MM.1S (cell line): ENCODE results near the gene MAD2L1BP.

Experiments
- DNase-seq: peaks from one replicate; pipeline ENCODE4 v3.0.0-alpha.2; 2015
- H2AFZ ChIP-seq: fragments of 300-600 bp; sonication (generic); 2 replicates; pipeline ENCODE4 v1.6.0; 2016; ENCODE audit warnings: antibody characterized with exemption, low read length
- H3F3A ChIP-seq: fragments of 300-600 bp; sonication (generic); 2 replicates; pipeline ENCODE4 v1.6.1; 2016; ENCODE audit warnings: mild to moderate bottlenecking, antibody characterized with exemption, low read length, moderate library complexity, mixed read lengths; ENCODE audit not compliant: insufficient read depth
- H3K27ac ChIP-seq: fragments of 300-600 bp; sonication (generic); 2 replicates; pipeline ENCODE4 v1.5.1; 2016; ENCODE audit warnings: mild to moderate bottlenecking, low read length
- H3K27me3 ChIP-seq: fragments of 300-600 bp; sonication (generic); replicated peaks from 2 replicates; pipeline ENCODE4 v1.6.0; 2016; ENCODE audit warnings: low read length; ENCODE audit not compliant: insufficient read depth
- H3K36me3 ChIP-seq: fragments of 300-600 bp; sonication (generic); replicated peaks from 2 replicates; pipeline ENCODE4 v1.6.1; 2016; ENCODE audit warnings: mild to moderate bottlenecking, low read length, mixed read lengths; ENCODE audit not compliant: insufficient read depth
- H3K4me1 ChIP-seq: fragments of 300-600 bp; sonication (generic); 2 replicates; pipeline ENCODE4 v1.6.1; 2016; ENCODE audit warnings: low read length, mixed read lengths
- H3K4me2 ChIP-seq: fragments of 300-600 bp; sonication (generic); 2 replicates; pipeline ENCODE4 v1.6.0; 2016; ENCODE audit warnings: low read depth, low read length
- H3K4me3 ChIP-seq: fragments of 300-600 bp; sonication (generic); 2 replicates; pipeline ENCODE4 v1.5.1; 2016; ENCODE audit warnings: low read length, mixed read lengths
- H3K79me2 ChIP-seq: fragments of 300-600 bp; sonication (generic); 2 replicates; pipeline ENCODE4 v1.6.1; 2016; ENCODE audit warnings: mixed run types, low read length, mixed read lengths
- H3K9ac ChIP-seq: fragments of 300-600 bp; sonication (generic); 2 replicates; pipeline ENCODE4 v1.6.1; 2016; ENCODE audit warnings: low read length, mixed read lengths
- H3K9me2 ChIP-seq: fragments of 300-600 bp; sonication (generic); replicated peaks from 2 replicates; pipeline ENCODE4 v1.6.1; 2016; ENCODE audit warnings: mild to moderate bottlenecking, low read length, mixed read lengths; ENCODE audit not compliant: insufficient read depth
- H3K9me3 ChIP-seq: fragments of 300-600 bp; sonication (generic); replicated peaks from 2 replicates; pipeline ENCODE4 v1.6.1; 2016; ENCODE audit warnings: mild to moderate bottlenecking, low read length, mixed read lengths; ENCODE audit not compliant: insufficient read depth
- H4K20me1 ChIP-seq: fragments of 300-600 bp; sonication (generic); 2 replicates; pipeline ENCODE4 v1.6.1; 2016; ENCODE audit warnings: mild to moderate bottlenecking, low read length, moderate library complexity, mixed read lengths; ENCODE audit not compliant: insufficient read depth
- EZH2 ChIP-seq: fragments of 300-600 bp; sonication (generic); optimal IDR thresholded peaks from 2 replicates; pipeline ENCODE3; 2017; ENCODE audit warnings: low read depth, mild to moderate bottlenecking, antibody characterized with exemption, low read length, mixed read lengths
- EZH2phosphoT487 ChIP-seq: fragments of 300-600 bp; sonication (generic); IDR thresholded peaks from 2 replicates; pipeline ENCODE4 v1.6.1; 2018; ENCODE audit warnings: antibody characterized with exemption, low read length
- TF ChIP-seq, protein P1 (sequence below): fragments of 300-600 bp; sonication (generic); IDR thresholded peaks from 2 replicates; pipeline ENCODE4 v1.5.1; 2016; ENCODE audit warnings: antibody characterized with exemption, low read length, mixed read lengths

Gene MAD2L1BP

DNA sequence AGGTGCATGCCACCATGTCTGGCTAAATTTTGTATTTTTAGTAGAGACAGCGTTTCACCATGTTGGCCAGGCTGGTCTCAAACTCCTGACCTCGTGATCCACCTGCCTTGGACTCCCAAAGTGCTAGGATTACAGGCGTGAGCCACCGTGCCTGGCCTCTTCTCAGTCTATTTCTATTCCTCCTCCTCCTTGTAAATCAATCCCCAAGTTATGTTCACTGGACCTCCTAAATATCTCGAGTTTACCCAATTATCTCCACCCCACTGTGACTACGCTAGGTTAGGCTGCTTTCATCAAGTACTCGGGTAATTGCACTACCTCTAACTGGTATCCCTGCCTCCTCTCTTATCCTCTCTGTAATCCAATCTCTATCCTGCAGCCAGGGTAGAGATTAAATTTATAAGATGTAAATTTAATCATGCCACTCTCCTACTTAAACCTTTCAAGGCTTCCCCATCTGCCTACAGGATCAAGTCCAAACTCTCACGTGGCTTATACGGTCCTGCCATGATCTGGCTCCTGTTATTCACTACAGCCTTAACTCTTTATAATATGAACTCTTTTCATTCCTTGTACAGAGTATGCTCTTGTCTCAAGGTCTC, 837 bp upstream of the MAD2L1BP start:
- Histone ChIP-seq H3K4me2 (peak overlapping the region; percentile 69; the same call in 1 of the 2 replicates), H3K9ac (no peak overlapping the region), H3K4me1 (peaks cover 18% of the 10 kb centered on the region), H3K27me3 (no peaks in the 10 kb centered on the region), H3K36me3 (no peaks in the 10 kb centered on the region), H2AFZ (peak overlapping the region; percentile 61), H3K79me2 (peaks cover 37% of the 10 kb centered on the region), H3K27ac (no peak overlapping the region), H3K9me3 (no peaks in the 10 kb centered on the region), H3K4me3 (no peak overlapping the region), H3K9me2 (no peaks in the 10 kb centered on the region), H3F3A (peaks cover 4% of the 10 kb centered on the region; the same call in 1 of the 2 replicates), H4K20me1 (no peaks in the 10 kb centered on the region)
- DNase-seq, result no peak
- TF ChIP-seq EZH2phosphoT487, result no peak
- TF ChIP-seq EZH2, result no peak
- TF ChIP-seq, protein P1, sequence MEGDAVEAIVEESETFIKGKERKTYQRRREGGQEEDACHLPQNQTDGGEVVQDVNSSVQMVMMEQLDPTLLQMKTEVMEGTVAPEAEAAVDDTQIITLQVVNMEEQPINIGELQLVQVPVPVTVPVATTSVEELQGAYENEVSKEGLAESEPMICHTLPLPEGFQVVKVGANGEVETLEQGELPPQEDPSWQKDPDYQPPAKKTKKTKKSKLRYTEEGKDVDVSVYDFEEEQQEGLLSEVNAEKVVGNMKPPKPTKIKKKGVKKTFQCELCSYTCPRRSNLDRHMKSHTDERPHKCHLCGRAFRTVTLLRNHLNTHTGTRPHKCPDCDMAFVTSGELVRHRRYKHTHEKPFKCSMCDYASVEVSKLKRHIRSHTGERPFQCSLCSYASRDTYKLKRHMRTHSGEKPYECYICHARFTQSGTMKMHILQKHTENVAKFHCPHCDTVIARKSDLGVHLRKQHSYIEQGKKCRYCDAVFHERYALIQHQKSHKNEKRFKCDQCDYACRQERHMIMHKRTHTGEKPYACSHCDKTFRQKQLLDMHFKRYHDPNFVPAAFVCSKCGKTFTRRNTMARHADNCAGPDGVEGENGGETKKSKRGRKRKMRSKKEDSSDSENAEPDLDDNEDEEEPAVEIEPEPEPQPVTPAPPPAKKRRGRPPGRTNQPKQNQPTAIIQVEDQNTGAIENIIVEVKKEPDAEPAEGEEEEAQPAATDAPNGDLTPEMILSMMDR, result no peak

DNA sequence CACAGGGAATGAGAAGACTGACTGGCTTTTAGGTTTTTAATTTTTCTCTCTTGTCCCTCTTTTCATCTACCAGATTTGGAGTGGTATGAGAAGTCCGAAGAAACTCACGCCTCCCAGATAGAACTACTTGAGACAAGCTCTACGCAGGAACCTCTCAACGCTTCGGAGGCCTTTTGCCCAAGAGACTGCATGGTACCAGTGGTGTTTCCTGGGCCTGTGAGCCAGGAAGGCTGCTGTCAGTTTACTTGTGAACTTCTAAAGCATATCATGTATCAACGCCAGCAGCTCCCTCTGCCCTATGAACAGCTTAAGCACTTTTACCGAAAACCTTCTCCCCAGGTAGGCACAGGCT, 644 bp downstream of the MAD2L1BP start:
- no peaks in the 10 kb centered on the region for H3F3A ChIP-seq
- no peaks in the 10 kb centered on the region for H3K9me3 ChIP-seq
- H3K4me2 ChIP-seq, result peak overlapping the region; percentile 69
- H4K20me1 ChIP-seq, result no peaks in the 10 kb centered on the region
- peak overlapping the region; percentile 69 for H3K9ac ChIP-seq
- TF ChIP-seq EZH2 (no peak), EZH2phosphoT487 (no peak)
- TF ChIP-seq, protein P1, result no peak
- H3K4me3 ChIP-seq, result peak overlapping the region; percentile 83
- peaks cover 47% of the 10 kb centered on the region for H3K79me2 ChIP-seq
- H3K9me2 ChIP-seq, result no peaks in the 10 kb centered on the region
- H2AFZ ChIP-seq, result peak overlapping the region; percentile 61
- 0 out of 2 replicates have a peak, but pooled peaks cover 3% of the 10 kb centered on the region for H3K36me3 ChIP-seq
- H3K4me1 ChIP-seq, result peaks cover 12% of the 10 kb centered on the region
- H3K27me3 ChIP-seq, result no peaks in the 10 kb centered on the region
- no peak overlapping the region for H3K27ac ChIP-seq
- DNase-seq, result no peak

DNA sequence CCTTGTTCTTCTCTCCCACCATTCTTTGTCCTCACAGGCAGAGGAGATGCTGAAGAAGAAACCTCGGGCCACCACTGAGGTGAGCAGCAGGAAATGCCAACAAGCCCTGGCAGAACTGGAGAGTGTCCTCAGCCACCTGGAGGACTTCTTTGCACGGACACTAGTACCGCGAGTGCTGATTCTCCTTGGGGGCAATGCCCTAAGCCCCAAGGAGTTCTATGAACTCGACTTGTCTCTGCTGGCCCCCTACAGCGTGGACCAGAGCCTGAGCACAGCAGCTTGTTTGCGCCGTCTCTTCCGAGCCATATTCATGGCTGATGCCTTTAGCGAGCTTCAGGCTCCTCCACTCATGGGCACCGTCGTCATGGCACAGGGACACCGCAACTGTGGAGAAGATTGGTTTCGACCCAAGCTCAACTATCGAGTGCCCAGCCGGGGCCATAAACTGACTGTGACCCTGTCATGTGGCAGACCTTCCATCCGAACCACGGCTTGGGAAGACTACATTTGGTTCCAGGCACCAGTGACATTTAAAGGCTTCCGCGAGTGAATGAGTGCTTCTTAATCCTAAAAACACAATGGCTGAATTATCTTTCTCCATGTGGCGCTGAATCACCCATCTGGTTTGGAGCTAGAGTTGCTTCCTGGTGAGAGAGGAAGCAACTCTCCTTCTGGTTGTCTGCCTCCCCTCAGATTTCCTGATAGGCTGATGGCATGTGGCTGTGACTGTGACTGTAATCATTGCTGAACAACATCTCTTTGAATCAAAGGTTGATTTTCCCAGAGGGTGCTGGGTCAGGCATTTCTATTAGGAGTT, 4.6 kb downstream of the MAD2L1BP start:
- no peak overlapping the region for H3K4me3 ChIP-seq
- H3K27ac ChIP-seq, result no peak overlapping the region
- H3K4me2 ChIP-seq, result no peak overlapping the region
- H3K9me2 ChIP-seq, result no peaks in the 10 kb centered on the region
- H3F3A ChIP-seq, result peaks cover 6% of the 10 kb centered on the region
- H3K27me3 ChIP-seq, result no peaks in the 10 kb centered on the region
- peaks cover 49% of the 10 kb centered on the region for H3K79me2 ChIP-seq
- no peak for DNase-seq
- H4K20me1 ChIP-seq, result no peaks in the 10 kb centered on the region
- H2AFZ ChIP-seq, result no peak overlapping the region
- TF ChIP-seq EZH2phosphoT487, result no peak
- no peak for TF ChIP-seq EZH2
- TF ChIP-seq, protein P1, result no peak
- no peak overlapping the region for H3K9ac ChIP-seq
- H3K9me3 ChIP-seq, result no peaks in the 10 kb centered on the region
- H3K4me1 ChIP-seq, result peaks cover 10% of the 10 kb centered on the region
- H3K36me3 ChIP-seq, result 0 out of 2 replicates have a peak, but pooled peaks cover 3% of the 10 kb centered on the region
